ENCODE measurements around the gene DNM2.

Gene DNM2

DNA sequence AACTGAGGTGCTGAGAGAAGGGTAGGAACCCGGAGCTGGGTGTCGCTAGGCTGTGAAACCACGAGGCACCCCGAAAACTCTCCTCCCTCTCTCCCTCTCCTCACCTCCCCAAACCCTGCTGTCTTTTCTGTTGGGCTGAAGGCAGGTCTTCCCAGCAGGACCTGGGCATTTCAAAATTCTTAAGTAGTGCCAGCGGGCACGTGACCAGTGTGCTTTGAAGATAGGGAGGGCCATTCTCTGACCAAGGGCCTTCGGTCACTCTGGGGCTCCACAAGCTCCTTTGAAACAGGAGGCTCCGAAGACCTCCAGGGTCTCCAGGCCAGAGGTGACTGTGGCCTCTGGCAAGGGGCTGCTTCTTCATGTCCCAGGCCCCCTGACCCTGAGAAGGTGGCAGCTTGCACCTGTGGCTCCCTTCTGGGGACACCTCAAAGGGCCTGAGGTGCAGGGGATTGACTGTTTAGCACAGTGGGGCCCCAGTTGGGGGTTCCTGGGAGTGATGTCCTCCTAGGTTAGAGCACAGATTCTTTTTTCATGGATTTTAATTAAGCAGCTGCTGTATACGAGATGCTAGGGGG lies 48.3 kb downstream of the DNM2 start:
- CTCF ChIA-PET, result interaction anchor here (1.2 to 1.4 kb wide), 2 partner anchors 27 to 48 kb away, joined by 4 read pairs; partner anchors contain the start of gene DNM2
- POLR2A ChIA-PET, result no interaction called here
- TF ChIP-seq, protein P1, sequence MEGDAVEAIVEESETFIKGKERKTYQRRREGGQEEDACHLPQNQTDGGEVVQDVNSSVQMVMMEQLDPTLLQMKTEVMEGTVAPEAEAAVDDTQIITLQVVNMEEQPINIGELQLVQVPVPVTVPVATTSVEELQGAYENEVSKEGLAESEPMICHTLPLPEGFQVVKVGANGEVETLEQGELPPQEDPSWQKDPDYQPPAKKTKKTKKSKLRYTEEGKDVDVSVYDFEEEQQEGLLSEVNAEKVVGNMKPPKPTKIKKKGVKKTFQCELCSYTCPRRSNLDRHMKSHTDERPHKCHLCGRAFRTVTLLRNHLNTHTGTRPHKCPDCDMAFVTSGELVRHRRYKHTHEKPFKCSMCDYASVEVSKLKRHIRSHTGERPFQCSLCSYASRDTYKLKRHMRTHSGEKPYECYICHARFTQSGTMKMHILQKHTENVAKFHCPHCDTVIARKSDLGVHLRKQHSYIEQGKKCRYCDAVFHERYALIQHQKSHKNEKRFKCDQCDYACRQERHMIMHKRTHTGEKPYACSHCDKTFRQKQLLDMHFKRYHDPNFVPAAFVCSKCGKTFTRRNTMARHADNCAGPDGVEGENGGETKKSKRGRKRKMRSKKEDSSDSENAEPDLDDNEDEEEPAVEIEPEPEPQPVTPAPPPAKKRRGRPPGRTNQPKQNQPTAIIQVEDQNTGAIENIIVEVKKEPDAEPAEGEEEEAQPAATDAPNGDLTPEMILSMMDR (IDR thresholded peaks at IDR 0.05; ENCODE audit: control extremely low read depth, extremely low read depth, low read depth, missing control alignments), result no peak
- DNase-seq (ENCODE audit: extremely low spot score), result no peak

DNA sequence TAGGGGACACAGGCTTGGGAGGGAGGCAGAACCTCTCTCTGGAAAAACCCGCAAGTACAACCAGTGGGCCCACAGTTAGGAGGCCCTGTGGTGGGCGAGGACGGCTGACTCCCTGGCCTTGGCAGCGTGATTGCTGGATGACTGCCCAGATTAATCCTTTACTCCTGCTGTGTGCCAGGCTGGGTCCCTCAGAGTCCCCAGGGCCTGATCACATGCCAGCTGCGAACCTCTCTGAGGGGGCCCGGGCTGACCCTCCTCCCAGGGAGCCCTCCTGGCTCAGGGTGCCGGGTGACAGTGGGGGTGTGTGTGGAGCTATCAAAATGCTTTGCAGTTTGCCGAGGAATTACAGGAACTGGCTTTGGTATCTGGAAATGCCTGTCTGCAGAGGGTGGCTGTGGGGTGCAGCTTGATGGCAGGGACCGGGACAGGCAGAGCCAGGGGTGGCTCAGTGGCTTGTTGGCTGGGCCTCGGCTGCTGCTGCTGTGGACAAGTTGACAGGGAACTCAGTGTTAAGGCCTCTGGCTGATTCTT lies 48.9 kb downstream of the DNM2 start:
- CTCF ChIA-PET, result interaction anchor here (1.2 kb wide), 1 partner anchor 27 kb away, joined by 4 read pairs; no protein-coding TSS in a partner anchor
- POLR2A ChIA-PET, result interaction anchor here (0.7 kb wide), 1 partner anchor 24 kb away, joined by 5 read pairs; no protein-coding TSS in a partner anchor
- TF ChIP-seq, protein P1 (IDR thresholded peaks at IDR 0.05; ENCODE audit: control extremely low read depth, extremely low read depth, low read depth, missing control alignments), result no peak
- no peak for DNase-seq (ENCODE audit: extremely low spot score)

DNA sequence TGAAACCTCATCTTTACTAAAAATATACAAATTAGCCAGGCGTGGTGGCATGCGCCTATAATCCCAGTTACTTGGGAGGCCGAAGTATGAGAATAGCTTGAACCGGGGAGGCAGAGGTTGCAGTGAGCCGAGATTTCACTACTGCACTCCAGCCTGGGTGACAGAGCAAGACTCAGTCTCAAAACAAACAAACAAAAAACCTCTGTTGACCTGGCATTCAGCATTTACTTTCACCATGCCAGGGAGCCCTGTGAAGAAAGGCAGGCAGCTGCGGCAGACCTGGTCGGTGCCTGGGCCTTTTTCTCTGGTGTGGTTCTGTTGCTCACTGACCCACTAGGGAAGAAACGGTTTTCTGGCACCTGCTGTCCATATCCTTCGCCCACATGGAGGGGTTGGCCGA lies 49.8 kb downstream of the DNM2 start:
- DNase-seq (ENCODE audit: extremely low spot score), result no peak
- POLR2A ChIA-PET, result interaction anchor here (0.7 to 0.8 kb wide), 2 partner anchors 25 to 39 kb away, joined by 3 to 5 read pairs; no protein-coding TSS in a partner anchor
- TF ChIP-seq, protein P1 (IDR thresholded peaks at IDR 0.05; ENCODE audit: control extremely low read depth, extremely low read depth, low read depth, missing control alignments), result no peak
- CTCF ChIA-PET, result interaction anchor here (1.1 kb wide), 1 partner anchor 97 kb away, joined by 3 read pairs; no protein-coding TSS in a partner anchor

DNA sequence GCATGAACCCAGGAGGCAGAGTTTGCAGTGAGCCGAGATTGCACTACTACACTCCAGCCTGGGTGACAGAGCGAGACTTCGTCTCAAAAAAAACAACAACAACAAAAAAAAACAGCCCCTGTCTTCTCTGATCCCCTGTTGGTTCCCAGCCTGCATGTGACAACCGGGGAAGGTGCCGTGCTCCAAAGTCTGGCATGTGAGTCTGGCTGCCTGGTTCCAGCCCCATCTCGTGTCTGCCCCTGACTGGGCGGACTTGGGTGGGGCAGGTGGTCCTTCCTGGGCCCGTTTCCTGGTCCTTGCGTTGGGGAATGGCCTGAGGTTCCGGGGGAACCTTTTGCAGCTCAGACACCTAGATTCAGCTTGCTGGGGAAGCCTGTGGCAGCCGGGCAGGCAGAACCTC lies 50.5 kb downstream of the DNM2 start:
- ChIA-PET POLR2A (interaction anchor here (0.8 kb wide), 1 partner anchor 40 kb away, joined by 3 read pairs; no protein-coding TSS in a partner anchor), CTCF (interaction anchor here (0.9 to 1.9 kb wide), 5 partner anchors 8 to 96 kb away, joined by 3 to 11 read pairs (median 3); partner anchors contain the start of gene DNM2)
- DNase-seq (ENCODE audit: extremely low spot score), result no peak
- TF ChIP-seq, protein P1 (IDR thresholded peaks at IDR 0.05; ENCODE audit: control extremely low read depth, extremely low read depth, low read depth, missing control alignments), result no peak

DNA sequence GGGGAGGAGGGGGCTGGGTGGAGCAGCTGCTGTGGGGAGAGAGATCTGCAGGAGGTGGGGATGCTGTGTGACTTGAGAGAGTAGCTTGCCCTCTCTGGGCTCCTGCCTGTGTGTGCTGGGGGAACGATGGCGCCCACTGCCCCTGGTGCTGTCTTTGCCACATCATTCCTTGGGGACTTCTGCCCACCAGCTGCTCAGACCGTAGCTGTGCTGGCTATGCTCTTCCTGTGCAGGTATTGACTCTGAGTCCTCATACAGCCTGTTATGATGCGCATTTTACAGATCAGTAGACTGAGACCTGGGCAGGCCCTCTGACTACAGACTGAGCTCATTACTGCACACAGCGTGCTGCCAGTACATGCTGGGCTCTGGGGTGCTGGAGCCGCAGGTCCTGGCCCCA lies 51.1 kb downstream of the DNM2 start:
- TF ChIP-seq, protein P1 (IDR thresholded peaks at IDR 0.05; ENCODE audit: control extremely low read depth, extremely low read depth, low read depth, missing control alignments), result no peak
- no peak for DNase-seq (ENCODE audit: extremely low spot score)
- POLR2A ChIA-PET, result no interaction called here
- CTCF ChIA-PET, result interaction anchor here (0.9 to 1.9 kb wide), 6 partner anchors 8 to 95 kb away, joined by 3 to 11 read pairs (median 4); partner anchors contain the start of gene DNM2

DNA sequence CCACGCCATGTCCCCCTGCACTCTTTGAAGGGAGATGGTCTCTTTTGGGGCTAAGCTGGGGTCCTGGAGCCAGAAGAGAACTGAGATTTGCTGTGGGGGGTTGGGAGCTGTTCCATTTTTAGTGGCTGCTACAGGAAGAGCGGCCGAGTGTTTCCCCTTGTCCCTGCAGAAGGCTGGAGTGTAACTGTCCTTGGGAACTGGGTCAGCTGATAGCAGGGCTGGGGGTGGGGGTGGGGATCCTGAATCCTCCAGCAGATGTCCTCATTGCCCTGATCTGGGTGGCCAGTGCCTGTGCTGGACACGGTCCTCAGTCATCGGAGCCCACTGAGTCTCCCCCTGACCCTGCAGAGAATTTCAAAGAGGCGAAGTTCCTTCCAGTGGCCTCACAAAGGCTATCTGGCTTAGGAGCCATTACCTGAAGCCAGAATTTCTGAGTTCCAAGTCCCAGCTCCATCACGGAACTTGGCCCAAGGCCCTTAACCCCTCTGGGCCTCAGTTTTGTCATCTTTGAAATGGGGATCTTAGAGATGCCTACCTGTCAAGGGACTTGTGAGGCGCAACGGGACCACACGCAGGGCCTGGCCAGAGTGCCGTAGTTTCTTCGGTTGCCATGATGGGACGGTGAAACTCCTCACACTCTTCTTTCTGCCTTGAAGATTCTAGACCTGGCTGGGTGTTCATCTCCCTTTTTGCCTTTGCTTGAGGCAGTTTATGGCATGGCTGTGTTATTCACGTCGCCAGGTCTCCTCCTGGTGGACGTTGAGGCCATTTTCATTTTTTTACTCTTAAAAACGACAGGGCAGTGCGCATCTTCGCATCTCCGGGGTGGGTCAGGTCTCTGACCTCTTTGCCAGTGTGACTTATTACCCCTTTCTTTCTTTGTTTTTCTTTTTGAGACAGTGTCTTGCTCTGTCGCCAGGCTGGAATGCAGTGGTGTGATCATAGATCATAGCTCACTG lies 51.9 kb downstream of the DNM2 start:
- no peak for DNase-seq (ENCODE audit: extremely low spot score)
- POLR2A ChIA-PET, result no interaction called here
- TF ChIP-seq, protein P1 (IDR thresholded peaks at IDR 0.05; ENCODE audit: control extremely low read depth, extremely low read depth, low read depth, missing control alignments), result no peak
- CTCF ChIA-PET, result interaction anchor here (0.9 to 1.9 kb wide), 7 partner anchors 8 to 87 kb away, joined by 3 to 11 read pairs (median 5); partner anchors contain the start of gene DNM2
